NK-92 (cell line): Measurements from ENCODE around the gene CCDC127.

Experiments
- DNase-seq: peaks from one replicate; lab custom pipeline; 2025; ENCODE audit not compliant: unreplicated experiment; lab: John Stamatoyannopoulos, UW

CCDC127 gene

GRCh38 chr5:191036-191948, 26.7 kb downstream of the CCDC127 start, which contains the start of gene LRRC14B:
TSS of gene LRRC14B (plus strand) at chr5:191495. CDS start at chr5:191539, 44 bp downstream.
- DNase-seq = no peak

GRCh38 chr5:190366-191035, 27.5 kb downstream of the CCDC127 start:
- DNase-seq = no peak

GRCh38 chr5:189976-190365, 28.0 kb downstream of the CCDC127 start:
- DNase-seq = no peak

DNA sequence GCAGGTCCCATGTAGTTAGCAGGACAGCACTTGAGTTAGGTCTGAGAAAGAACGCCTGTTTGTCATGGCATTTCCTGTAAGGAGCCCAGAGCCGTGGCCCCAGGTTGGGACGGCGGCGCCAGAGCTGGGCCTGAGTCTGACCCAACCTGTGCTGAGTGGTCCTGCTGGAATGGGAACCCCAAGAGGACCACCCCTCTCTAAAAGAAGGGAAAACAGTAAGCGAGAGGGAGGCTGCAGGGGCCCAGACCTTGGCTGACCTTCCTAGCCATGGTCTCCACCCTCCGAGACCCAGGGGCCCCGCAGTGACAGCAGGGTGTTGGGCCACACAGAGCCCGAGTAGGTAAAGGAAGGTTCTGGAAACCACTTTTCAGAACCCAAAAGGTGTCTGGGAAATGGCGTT, 28.5 kb downstream of the CCDC127 start:
- no peak for DNase-seq

GRCh38 chr5:188488-189481, 29.2 kb downstream of the CCDC127 start:
- no peak for DNase-seq

- DNase-seq = no peak
Measured at GRCh38 chr5:187617-188451, 30.1 kb downstream of the CCDC127 start.

DNA sequence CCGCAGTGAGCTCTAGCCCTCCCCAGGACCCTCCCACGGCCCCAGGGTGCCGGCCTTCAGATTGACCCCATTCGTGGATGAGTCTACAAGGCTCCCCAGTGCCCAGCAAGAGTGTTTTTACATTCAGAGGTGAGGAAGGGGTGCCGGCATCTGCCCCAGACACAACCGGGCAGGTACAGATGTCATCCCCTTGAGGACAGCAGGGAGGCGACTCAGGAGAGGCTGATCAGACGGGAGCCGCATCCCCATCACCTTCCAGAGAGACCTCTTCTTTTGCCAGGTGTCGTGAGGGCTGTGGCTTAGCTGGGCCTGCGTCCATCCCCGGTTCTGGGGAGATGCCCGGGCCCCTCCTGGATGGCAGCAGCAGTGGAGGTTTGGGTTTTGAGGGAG, 30.9 kb downstream of the CCDC127 start:
- DNase-seq = no peak

- no peak for DNase-seq
Measured at GRCh38 chr5:186091-187041, 31.6 kb downstream of the CCDC127 start.

DNA sequence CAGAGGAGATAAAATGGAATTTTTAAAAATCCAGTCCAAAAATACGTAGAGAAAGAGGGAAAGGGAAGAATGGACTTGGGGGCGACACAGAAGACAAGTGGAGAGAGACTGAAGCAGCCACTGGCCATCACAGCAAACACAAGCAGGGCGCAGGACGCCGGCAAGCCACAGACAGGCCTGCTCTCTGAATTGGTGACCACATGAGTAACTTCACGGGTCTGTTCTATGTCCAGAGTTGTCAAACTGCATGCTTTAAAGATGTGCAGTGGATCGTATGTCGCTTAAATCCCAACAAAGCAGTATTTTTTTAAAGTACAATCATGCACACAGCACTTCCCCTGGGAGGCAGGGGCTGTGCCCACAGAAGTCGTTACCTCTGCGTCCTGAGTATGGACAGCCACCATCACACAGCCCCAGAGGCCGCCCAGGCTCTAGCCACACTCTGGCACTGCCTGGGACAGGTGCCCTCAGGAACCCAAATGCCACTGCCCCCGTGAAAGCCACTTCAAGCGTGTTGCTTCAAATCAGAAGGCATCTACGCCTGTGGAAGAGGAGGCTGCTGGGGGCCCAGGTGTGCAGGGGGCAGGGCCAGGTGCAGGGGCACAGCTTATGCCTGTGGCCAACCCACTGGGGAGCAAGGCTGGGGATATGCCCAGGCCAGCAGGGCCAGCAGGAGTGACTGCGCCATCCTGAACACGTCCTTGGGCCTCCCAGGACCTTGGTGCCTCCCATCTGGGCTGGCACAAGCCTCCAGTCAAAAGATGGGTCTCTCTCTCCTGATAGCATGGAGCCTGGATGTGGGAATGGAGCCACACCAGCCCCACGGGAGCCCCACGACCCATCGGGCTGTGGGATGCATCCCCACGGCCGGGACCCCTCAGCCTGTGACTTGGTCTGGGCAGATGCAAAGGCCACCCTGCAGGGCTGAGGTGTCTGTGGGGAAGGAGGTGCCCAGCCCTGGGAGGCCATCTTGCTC, 32.6 kb downstream of the CCDC127 start:
- DNase-seq = no peak

GRCh38 chr5:184471-184870, 33.5 kb downstream of the CCDC127 start:
- DNase-seq = no peak

DNA sequence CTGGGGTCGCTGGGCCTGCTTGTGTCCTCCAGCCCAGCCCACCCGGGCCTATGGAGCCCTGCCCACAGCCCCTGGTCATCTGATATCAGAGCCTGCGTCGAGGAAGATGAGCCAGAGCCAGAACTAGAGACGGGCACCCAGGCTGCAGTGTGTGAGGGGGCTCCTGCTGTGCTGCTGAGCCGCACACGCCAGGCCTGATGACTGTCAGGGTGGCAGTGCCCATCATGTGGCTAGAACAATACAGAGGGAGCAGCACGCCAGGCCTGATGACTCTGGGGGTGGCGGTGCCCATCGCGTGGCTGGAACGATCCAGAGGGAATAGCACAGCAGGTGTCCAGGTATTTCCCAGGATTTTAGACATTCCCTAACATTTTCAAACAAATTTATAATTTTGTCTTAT, 35.8 kb downstream of the CCDC127 start:
- DNase-seq = no peak

- no peak for DNase-seq
Measured at GRCh38 chr5:181566-181965, 36.4 kb downstream of the CCDC127 start.

DNA sequence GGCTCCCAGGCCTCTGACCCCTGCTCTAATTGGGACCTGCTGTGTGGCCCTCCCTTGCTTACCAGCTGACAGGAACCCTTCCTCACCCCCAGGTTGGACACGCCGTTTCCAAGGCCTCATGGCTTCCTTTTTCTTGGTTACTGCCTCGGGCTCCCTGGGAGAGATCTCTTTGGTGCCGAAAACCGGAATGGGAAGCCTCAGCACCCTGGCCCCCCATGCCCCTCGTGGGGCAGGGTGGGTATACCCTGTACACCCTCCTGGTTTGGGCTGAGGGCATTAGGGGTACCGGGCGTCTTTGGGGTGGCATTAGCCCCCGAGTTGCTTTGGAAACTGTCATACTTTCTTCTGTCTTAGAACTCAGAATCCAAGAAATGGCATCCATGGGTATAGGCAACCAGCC, 36.8 kb downstream of the CCDC127 start:
- DNase-seq = no peak

- no peak for DNase-seq
Measured at GRCh38 chr5:180286-180918, 37.6 kb downstream of the CCDC127 start.

GRCh38 chr5:179401-179800, 38.6 kb downstream of the CCDC127 start:
- DNase-seq = no peak

DNA sequence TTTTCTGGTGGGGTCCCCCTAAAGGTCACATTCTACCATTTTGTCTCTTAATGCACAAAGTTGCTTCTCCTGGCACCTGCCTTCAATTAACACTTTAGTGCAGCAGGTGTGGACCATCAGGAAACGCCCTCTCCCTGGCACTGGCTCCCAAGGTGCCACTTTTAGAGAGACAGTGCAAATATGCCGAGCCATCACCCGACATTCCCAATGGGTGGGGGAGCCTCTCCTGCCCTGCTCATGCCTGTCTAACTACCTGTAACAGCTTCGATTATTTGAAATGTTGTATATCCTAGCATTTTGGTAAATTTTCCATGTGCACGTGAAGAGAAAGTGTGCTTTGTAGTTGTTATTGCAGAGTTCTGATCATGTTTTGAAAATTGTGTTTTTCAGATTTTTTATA, 39.8 kb downstream of the CCDC127 start:
- no peak for DNase-seq

DNA sequence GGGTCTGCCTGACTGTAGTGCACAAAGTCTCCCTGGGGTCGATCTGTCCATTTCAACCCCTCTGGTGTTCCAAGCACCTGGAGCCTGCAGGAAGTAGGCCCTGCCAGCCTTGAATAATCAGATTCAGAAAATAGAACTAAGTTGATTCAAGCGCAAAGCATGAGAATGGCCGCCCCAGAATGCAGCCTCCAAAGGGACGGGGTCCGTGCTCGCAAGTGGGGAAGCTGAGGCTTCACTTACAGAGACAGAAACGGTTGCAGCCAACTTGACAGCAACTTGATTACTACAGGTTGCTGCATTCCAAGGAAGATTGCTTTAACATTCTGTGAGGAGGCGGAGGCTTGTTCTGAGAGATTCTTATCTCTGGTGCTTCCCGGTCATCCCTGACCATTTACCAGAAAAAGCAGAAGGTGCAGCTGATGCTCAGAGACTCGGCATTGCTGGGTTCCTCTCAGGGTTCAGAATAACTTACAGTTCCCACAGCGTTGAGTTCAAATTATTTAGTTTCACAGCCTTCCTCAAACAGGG, 41.6 kb downstream of the CCDC127 start:
- no peak for DNase-seq
